Amygdala (tissue), 56 donors: ENCODE results near the gene DPF3.
A peak's percentile ranks its signal among the peaks of the same experiment; 100 is the strongest.

Experiments
- DNase-seq, 56 donors: peaks; one replicate each; lab custom pipeline; 2025; lab: John Stamatoyannopoulos, UW

The DPF3 gene

DNA sequence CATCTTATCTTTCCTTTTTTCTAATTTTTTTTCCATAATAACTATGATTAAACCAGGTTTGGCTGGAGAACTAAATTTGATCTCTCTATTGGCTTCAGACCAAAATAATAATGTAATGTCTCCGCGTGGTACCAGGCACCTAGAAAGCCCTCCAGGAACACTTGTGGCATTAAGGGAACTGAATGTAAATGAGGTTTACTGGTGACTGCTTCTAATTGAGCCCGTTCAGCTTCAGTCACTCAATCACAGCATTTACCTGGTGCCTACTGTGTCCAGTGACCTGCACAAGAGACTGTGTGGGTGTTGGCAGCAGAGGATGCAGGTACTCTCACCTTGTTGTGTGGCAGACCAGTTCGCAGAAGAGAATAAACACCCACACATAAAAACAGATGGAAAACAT lies 302.5 kb downstream of the DPF3 start:
- DNase-seq = no peak

DNA sequence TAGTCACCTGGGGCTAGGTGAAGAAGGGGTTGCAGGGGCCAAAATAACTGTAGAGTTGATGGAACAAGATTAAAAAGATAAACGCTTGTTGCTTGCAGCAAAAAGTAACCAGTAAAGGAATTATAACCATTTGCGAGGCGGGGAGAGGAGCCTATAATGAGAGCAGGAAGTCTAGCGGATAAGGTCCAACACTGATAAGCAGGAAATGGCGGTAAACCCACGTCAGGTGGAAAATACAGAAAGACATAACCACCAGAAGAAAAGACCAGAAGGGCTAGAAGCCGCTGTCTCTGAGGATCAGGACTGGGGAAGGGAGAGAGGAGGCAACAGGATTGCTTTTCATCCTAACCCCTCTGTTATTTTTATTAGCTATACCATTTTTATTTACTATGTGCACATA lies 303.3 kb downstream of the DPF3 start:
- DNase-seq = no peak

DNA sequence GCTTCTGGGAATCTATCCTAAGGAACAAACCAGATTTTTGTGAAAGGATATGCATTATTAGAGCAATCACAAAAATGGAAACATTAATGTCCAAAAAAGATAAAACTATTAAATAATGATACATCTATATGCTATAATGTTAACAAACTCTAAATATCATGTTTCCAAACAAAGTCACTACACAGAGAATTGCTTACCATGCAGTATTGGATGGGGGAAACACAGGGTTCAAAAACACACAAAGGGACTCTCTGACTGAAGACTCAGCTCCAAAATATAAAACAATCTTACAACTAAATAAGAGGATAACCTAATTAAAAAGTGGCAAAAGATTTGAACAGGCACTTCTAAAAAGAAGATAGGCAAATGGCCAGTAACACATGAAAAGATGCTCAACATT lies 304.2 kb downstream of the DPF3 start:
- DNase-seq = no peak

DNA sequence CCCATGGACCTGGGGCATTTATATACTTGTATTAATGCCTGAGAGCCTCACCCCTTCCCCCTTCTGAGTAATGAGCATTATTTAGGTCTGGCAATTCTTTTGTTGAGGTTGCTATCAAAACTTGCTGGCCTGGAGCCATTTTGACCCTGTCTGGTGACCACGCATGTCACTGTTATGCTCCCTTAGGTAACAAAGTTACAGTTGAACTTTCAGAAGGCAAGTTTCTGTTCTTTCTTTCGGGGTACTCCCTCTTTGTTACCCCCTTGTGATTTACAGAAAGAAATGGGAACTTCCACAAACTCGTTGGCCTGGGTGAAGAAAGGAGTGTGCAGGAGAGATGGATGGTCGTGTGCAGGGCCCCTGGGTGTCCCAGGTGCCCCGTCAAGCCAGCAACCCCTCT lies 305.4 kb downstream of the DPF3 start:
- no peak for DNase-seq

DNA sequence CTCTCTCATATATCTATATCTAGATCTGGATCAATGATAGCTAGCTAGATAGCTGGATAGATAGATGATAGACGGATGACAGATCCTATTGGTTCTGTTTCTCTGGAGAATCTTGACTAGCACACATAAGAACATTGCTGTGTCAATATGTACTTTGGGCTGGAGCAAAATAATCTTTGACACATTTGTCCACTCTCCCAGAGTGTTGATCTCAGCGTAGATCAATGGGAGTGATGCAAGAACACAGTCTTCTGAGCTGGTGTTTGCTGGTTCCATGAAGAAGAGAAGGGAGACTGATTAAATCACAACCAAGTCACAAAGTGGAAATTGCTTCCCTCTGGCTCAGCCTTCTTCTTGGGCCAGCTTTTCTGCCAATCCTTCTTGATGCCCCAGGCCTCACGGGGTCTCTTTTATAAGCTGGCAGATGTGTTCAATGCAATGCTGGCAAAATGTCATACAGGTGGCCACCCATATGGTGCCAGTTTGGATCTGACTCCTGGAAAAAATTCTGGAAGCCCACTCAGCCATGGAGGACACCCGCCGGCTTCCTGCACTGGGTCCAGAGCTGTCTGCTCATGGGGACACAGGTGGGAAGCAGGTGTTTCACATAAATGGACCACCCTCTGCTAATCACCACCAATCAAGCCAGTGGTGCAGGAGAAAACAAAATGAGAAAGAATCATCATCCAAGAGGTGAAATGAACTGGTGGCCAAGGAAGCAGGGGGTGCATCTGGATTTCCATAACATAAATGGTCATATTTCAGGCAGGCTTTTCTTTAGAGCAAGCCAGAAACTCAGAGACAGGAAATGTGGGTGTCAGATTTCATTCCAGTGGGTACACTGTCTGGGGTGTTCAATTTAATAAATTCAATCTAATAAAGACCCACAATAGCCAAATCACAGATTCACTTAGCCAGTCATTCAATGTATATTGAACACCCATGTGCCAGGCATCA lies 310.3 kb downstream of the DPF3 start:
- no peak for DNase-seq

DNA sequence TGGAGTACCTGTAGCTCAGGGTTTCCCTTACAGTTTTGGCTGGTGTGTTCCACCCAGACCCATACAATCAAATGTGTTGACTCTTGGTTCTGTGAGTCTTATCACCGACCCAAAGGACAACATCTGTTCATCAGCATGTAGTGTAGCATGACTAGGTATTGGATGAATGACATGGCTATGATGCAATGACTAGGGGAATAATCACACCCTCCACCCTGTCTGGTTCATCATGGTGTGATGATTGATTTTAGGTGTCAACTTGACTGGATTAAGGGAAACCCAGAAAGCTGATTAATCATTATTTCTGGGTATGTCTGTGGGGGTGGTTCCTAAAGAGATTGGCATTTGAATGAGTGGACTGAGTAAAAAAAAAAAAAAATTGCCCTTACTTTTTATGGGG lies 311.3 kb downstream of the DPF3 start:
- no peak for DNase-seq

DNA sequence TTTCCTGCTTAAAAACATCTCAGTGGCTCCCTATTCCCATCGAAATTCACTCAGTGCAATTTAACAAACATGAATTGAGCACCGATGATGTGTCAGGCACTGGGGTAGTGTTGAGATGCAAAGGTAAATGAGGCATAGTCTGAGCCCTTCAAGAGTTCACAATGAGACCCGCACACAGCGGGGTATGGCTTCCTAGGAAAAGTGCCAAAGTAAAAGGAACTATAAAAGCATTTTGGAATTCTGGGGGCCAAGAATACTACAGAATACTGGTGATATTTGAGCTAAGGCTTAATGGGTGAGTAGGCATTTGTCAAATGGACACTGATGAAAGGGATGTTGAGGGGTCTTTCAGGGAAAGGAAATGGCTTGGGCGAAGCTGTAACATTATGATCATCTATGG lies 315.4 kb downstream of the DPF3 start:
- no peak for DNase-seq

DNA sequence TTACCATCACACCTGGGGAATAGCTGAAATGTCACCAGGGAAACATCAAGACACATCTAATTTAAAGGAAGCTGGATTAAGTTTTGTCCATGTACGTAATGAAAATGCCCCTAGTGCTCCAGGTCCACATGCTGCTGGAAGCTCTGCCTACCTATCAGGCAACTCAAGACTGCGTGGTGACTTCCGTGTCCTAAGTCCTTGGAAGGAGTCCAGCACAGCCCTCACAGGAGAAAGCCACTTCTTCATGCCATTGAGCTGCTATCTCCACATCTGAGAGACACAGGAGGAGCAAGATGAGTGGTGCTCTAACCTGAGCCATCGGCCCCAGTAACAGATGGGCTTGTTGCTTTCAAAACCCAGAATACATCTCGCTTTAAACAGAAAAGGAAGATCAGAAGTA lies 316.4 kb downstream of the DPF3 start:
- DNase-seq = no peak

DNA sequence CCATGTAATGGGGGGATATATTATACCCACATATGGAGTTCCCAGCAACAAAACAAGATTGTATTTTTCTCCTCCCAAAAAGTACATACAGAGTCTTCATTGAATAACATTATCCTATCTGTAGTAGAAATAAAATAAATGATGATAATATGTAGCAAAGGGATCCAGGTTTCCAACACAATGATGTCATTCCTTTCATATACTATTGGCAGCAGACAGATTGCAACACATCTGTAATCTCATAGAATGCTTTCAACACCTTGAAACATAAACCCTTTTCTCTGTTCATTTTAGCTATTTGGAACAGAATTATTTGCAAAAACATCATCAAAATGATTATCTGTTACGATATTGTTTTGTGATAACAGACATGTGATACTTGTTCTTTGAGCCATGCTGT lies 317.6 kb downstream of the DPF3 start:
- DNase-seq = no peak

DNA sequence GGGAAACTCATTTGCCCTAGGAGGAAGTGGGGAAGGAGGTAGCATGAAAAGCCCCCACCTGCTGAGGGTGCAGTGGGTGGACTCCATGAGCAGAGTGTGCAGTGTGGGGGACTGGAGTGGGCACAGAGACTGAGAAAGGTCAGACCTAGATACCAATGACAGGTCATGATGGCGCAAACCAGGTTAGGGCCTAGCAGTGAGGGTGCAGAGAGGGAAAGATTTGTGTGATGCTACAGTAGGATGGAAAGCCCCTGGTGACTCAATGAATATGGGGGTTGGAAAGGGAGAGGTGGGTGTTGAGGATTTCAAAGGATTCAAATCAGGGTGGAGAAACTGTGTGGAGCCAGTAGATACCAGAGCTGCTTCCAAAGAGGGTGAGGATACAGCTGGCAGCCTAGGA lies 319.2 kb downstream of the DPF3 start:
- no peak for DNase-seq

DNA sequence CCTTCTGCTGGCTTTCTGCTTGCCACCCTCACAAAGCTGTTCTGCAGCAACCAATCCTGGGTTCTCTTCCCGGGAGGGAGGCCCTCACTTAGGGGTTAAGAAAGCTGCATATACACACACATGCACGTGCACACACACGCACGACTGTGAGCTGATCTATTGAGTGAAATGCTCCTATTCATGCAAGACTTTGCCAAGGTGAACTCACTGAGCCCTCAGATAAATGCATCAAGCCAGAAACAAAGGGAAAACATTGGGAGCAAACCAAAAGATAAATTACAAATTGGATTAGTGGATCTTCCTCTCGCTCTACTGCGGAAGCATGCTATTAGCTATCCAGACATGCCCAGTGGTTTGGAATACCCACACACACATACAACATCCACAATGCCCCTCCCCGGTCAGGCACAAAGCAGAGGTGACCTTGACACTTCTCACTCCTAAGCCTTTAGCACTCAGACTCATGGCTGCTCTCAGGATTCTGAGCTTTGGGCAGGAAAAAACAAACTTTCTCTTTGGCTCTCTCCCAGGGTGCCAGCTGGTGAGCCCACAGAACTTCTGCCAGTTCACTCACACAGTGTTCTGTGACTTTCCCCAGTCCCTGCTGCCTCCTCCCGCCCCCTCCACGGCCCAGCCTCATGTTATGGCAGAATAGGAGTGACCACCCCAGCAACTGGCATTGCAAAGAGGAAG lies 320.0 kb downstream of the DPF3 start:
- DNase-seq = peak in 3 of 56 donors; percentile 15 to 21 (median 20)
